ENCODE data around the gene CCDC106.
A peak's percentile ranks its signal among the peaks of the same experiment; 100 is the strongest.

CCDC106 gene

GRCh38 chr19:55613930-55614710 lies 33.9 kb upstream of the CCDC106 start:
- no peak for DNase-seq (ENCODE audit: low spot score)

GRCh38 chr19:55614711-55615542 lies 33.1 kb upstream of the CCDC106 start:
- no peak for DNase-seq (ENCODE audit: low spot score)

DNA sequence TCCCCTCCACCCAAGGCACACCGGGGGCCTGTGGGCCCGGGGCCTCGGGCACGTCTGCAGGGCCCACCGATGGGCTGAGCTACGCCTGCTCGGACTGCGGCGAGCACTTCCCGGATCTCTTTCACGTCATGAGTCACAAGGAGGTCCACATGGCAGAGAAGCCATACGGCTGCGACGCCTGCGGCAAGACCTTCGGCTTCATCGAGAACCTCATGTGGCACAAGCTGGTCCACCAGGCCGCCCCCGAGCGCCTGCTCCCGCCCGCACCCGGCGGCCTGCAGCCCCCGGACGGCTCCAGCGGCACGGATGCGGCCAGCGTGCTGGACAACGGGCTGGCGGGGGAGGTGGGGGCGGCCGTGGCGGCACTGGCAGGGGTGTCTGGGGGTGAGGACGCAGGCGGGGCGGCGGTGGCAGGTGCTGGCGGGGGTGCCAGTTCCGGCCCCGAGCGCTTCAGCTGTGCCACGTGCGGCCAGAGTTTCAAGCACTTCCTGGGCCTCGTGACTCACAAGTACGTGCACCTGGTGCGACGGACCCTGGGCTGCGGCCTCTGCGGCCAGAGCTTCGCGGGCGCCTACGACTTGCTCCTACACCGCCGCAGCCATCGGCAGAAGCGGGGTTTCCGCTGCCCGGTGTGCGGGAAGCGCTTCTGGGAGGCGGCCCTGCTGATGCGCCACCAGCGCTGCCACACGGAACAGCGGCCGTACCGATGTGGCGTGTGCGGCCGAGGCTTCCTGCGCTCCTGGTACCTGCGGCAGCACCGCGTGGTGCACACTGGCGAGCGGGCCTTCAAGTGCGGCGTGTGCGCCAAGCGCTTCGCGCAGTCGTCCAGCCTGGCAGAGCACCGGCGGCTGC lies 32.2 kb upstream of the CCDC106 start:
- DNase-seq (ENCODE audit: low spot score), result no peak

DNA sequence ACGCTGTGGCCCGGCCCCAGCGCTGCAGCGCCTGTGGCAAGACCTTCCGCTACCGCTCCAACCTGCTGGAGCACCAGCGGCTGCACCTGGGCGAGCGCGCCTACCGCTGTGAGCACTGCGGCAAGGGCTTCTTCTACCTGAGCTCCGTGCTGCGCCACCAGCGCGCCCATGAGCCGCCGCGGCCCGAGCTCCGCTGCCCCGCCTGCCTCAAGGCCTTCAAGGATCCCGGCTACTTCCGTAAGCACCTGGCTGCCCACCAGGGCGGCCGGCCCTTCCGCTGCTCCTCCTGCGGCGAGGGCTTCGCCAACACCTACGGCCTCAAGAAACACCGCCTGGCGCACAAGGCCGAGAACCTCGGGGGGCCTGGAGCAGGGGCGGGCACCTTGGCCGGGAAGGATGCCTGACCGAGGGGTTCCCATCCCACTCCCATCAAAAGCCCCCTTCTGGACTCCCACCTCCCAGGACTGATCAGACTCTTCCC lies 31.6 kb upstream of the CCDC106 start:
- no peak for DNase-seq (ENCODE audit: low spot score)

DNA sequence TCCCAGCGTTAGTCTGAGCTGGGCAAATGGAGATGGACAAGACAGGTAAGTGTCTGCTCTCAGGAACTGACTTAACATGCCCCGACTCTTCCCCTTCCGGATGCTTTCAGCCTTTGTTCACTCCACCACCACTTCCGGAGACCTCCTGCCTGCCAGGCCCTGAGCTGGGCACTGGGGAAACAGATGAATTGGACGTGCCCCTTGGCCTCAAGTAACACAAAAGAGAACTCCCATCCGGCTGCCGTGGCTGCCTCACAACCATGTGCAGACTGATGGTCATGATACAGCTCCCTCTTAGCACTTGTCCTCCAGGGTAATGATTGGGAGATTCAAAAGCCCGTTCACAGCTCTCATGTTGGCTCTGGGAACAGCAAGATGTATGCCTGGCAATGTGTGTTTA lies 30.6 kb upstream of the CCDC106 start:
- DNase-seq (ENCODE audit: low spot score), result no peak

DNA sequence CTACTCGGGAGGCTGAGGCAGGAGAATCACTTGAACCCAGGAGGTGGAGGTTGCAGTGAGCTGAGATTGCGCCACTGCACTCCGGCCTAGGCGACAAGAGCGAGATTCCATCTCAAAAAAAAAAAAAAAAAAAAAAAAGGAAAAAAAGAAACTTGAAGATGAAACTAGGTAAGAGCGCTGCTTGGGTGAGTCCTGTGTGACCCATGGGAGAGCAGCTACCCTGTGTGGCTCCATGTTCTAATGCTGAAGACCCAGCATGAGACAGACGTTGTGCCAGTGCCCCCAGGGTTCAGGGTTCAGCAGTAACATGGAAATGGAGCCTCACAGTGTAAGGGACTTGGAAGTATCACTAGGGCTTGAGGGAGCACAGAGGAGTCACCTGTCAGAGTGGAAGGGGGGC lies 29.6 kb upstream of the CCDC106 start:
- no peak for DNase-seq (ENCODE audit: low spot score)

- DNase-seq (ENCODE audit: low spot score), result no peak
Measured at GRCh38 chr19:55619286-55619685, 28.7 kb upstream of the CCDC106 start.

- no peak for DNase-seq (ENCODE audit: low spot score)
Measured at GRCh38 chr19:55620410-55621204, 27.4 kb upstream of the CCDC106 start.

DNA sequence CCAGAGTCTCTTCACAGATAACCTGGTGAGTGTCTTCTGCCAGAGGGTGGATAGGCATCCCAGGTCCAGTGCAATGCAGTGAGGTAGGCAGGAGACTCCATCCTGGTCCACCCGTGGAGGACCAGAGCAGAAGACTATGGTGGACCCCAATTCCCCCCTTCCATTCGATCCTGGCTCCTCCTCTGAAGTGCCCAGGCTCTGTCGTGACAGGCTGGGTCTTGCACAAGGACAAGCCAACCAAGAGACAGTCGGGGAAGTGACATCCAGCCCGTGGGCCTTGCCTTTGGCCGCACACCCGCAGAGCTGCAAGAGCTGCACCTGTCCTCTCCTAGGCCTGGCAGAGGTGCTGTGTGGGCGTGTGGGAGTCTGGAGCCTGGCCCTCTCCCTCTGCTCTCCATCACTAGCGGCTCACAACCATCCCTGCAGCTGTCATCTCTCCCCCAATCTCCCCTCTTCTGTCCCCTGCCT lies 26.8 kb upstream of the CCDC106 start:
- no peak for DNase-seq (ENCODE audit: low spot score)

DNA sequence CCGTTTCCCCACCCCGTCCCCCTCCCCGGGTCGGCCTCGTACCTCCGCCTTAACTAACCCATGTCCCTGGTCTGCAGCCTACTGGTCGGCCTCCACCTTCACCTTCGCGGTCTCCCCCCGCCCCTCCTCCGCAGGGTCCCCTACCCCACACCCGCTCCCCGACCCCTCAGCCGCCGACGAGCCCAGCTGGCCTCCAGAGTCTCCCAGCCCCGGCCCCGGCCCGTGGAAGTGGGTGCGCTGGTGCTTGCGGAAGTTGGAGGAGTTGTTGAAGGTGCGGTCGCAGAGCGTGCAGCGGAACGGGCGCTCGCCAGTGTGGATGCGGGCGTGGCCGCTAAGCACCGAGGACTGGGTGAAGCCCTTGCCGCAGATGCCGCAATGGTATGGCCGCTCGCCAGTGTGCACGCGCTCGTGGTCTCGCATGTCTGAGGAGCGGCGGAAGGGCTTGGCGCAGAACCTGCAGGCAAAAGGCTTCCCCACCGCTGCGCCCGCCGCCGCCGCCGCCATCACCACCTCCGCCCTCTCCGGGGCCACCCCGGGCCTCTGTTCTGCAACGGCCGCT lies 26.3 kb upstream of the CCDC106 start:
- DNase-seq (ENCODE audit: low spot score), result no peak

DNA sequence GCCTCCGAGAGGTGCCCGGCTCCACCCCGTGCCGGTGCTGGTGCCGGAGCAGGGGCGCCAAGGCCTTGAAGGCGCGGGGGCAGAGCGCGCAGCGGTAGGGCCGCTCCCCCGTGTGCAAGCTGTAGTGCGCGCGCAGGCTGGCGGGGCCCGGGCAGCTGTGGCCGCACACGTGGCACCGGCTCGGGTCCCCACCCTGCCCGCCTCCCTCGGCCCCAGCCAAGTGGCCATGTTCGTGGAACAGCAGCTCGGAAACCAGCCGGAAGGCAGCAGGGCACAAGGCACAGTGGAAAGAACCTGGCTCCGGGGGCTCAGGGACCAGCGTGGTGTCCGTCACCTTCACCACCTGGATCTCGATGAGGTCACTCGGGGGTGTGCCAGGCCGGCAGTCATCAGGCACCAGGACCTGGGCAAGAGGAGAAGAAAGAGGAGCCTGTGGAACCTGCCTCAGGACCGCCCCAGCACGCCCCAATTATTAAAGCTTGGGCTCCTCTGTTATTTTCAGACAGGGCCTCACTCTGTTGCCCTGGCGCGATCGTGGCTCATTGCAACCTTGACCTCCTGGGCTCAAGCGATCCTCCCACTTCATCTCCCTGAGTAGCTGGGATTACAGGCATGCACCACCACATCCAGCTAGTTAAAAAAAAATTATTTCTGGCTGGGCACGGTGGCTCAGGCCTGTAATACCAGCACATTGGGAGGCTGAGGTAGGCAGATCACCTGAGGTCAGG lies 25.6 kb upstream of the CCDC106 start:
- no peak for DNase-seq (ENCODE audit: low spot score)

- no peak for DNase-seq (ENCODE audit: low spot score)
Measured at GRCh38 chr19:55623130-55623529, 24.9 kb upstream of the CCDC106 start.

DNA sequence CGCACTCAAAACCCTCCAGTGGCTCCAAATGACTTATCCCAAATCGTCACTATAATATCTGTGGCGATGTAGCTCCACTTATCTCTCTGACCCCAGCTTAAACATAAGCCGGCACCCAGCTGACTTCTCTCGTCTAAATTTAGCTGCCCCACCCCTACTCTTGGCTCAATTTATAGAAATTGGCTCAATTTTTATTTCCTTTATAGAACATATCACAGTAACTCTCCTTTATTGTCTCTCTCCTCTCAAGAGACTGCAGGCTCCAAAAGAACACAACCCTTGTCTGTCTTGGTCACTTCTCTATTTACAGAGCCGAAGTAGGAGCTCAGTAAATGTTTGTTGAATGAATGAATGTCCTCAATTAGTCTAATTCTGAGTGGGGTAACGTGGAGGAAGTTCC lies 24.5 kb upstream of the CCDC106 start:
- DNase-seq (ENCODE audit: low spot score), result no peak

DNA sequence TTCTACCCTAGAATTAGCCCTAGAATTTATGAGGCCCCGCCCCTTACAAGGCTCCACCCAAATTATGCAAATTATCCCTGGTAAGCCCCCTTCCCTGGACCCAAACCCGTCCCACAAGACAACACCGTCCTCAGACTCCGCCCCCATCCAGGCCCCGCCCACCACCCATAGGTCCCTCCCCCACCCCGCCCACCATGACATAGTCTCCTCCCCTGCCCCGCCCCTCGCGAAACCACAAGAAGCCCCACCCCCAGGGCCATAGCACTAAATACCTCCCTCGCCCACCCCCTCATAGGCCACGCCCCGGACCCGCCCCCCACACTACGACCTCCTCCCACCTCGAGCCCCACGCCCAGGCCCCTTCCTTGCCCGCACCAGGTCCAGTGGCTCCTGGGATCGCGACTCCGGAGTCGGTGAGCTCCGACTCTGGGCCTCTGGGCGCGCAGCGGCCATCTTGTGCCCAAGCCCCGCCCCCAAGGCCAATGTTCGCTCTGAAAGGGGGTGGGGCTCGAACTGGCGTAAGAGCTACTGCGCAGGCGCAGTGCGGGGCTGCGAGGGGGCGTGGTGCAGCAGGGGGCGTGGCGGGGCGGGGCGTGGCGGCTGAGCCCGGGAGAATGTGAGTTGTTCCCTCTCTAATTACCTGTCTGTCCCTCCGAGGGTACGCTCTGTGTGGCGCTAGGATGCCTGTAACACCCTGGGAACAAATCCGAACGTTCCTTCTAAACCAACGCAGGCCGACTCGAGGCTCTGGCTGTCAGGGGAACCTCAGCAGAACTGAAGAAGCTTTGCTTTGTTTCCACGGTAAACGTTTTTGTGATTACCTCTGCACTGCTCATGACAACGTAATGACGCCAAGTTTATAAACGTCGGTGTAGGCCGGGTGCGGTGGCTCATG lies 23.7 kb upstream of the CCDC106 start, which contains the start of gene ZNF784:
Gene ZNF784, minus strand, starts transcription at position 458 of the 895 bp plus-strand sequence. Its CDS starts 5 bp downstream, at position 453.
- peak; percentile 97 for DNase-seq (ENCODE audit: low spot score)

DNA sequence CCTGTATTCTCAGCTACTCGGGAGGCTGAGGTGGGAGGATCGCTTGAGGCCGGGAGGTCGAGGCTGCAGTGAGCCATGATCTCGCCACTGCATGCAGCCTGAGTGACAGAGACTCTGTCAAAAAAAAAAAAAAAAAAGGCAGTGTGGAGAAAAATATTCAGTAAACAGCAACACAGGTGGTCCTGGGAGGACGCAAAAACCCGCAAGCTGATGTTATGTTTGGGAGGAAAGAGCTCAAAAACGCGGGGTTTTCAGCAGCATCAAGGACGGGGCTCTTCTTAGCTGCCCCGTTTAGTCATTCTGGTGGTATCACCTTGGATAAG lies 23.0 kb upstream of the CCDC106 start:
- no peak for DNase-seq (ENCODE audit: low spot score)

DNA sequence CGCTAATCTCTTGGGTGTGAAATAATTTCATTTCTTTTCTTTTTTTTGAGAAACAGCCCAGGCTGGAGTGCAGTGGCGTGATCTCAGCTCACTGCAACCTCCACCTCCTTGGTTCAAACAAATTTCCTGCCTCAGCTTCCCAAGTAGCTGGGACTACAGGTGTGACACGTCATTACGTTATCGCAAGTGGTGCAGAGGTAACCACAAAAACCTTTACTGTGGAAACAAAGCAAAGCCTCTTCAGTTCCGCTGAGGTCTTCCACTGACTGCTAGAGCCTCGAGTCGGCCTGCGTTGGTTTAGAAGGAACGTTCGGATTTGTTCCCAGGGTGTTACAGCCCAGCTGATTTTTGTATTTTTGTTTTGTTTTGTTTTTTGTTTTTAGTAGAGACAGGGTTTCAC lies 21.7 kb upstream of the CCDC106 start:
- DNase-seq (ENCODE audit: low spot score), result no peak

- DNase-seq (ENCODE audit: low spot score), result peak; percentile 93
Measured at GRCh38 chr19:55632463-55632834, 15.6 kb upstream of the CCDC106 start.

DNA sequence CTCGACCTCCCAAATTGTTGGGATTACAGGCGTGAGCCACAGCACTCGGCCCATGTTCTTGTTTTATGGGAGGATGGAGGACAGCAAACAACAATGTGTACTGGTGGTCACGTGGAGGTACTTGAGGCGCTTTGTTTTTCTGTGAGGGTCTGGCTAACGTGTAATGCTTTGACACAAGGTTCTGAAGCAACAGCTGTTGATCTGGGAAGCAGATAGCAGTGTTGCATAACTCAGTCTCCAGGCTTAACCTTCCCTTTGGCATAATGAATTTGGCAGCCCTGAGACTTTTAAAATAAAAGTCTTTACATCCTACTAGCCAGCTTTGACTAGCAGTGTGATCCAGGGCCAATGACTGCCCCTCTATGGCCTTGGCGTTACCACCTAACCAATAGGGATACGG lies 14.2 kb upstream of the CCDC106 start:
- no peak for DNase-seq (ENCODE audit: low spot score)

GRCh38 chr19:55635334-55635717 lies 12.7 kb upstream of the CCDC106 start:
- DNase-seq (ENCODE audit: low spot score), result no peak
